PC-3 (cell line): Measurements from ENCODE around the gene C20orf141. TPM values are rescaled to one million over a fixed set of nuclear protein-coding genes. Genes with fewer than 3 reads are reported as not detected.

ENCODE experiments used
- ATAC-seq: fragments of 200-7000 bp; cut with Tn5 transposase; 2 replicates; pipeline ENCODE4 v1.9.1; 2020; ENCODE audit warnings: mild to moderate bottlenecking, moderate library complexity
- BruUV-seq: library from RNA; stranded (reverse); fragments of 400-500 nt; replicated peaks from 2 replicates; lab custom pipeline; 2021; lab: Mats Ljungman, UMichigan
- CTCF ChIA-PET: fragments of 300-600 bp; sonication (Branson Sonifier 250); formaldehyde crosslinking; loops from one replicate; lab custom pipeline; 2022; ENCODE audit warnings: antibody characterized with exemption; lab: Charles Lee
- POLR2A ChIA-PET: fragments of 300-600 bp; sonication (Branson Sonifier 250); formaldehyde crosslinking; loops from one replicate; lab custom pipeline; 2022; ENCODE audit warnings: antibody characterized with exemption; ENCODE audit not compliant: unreplicated experiment; lab: Charles Lee
- DNase-seq: peaks from one replicate; pipeline ENCODE4 v3.0.0-alpha.2; 2015
- H2AFZ ChIP-seq: fragments of 300-600 bp; sonication (generic); 2 replicates; pipeline ENCODE4 v1.6.0; 2016; ENCODE audit warnings: antibody characterized with exemption, low read length
- H3F3A ChIP-seq: fragments of 300-600 bp; sonication (generic); one replicate; pipeline ENCODE4 v1.6.0; 2017; ENCODE audit warnings: antibody characterized with exemption, low read length, control low read depth, mild to moderate bottlenecking; ENCODE audit not compliant: unreplicated experiment
- H3K27ac ChIP-seq: fragments of 300-600 bp; sonication (generic); 2 replicates; pipeline ENCODE4 v1.5.1; 2016; ENCODE audit warnings: mild to moderate bottlenecking, low read length
- H3K27me3 ChIP-seq: fragments of 300-600 bp; sonication (generic); 2 replicates; pipeline ENCODE4 v1.6.1; 2016; ENCODE audit warnings: low read length, mixed read lengths
- H3K36me3 ChIP-seq: fragments of 300-600 bp; sonication (generic); 2 replicates; pipeline ENCODE4 v1.6.1; 2016; ENCODE audit warnings: low read depth, mixed run types, low read length, mixed read lengths
- H3K4me1 ChIP-seq: fragments of 300-600 bp; sonication (generic); 2 replicates; pipeline ENCODE4 v1.5.1; 2016; ENCODE audit warnings: low read length; ENCODE audit not compliant: insufficient read depth
- H3K4me2 ChIP-seq: fragments of 300-600 bp; sonication (generic); 2 replicates; pipeline ENCODE4 v1.6.0; 2016; ENCODE audit warnings: low read length
- H3K4me3 ChIP-seq: fragments of 300-600 bp; sonication (generic); 2 replicates; pipeline ENCODE4 v1.5.1; 2016; ENCODE audit warnings: mild to moderate bottlenecking, low read length, mixed read lengths
- H3K79me2 ChIP-seq: fragments of 300-600 bp; sonication (generic); 2 replicates; pipeline ENCODE4 v1.6.1; 2017; ENCODE audit warnings: low read length, mixed read lengths
- H3K9ac ChIP-seq: fragments of 300-600 bp; sonication (generic); 2 replicates; pipeline ENCODE4 v1.6.0; 2016; ENCODE audit warnings: mild to moderate bottlenecking, low read length
- H3K9me2 ChIP-seq: fragments of 300-600 bp; sonication (generic); replicated peaks from 2 replicates; pipeline ENCODE4 v1.6.1; 2016; ENCODE audit warnings: mixed run types, low read length, mixed read lengths
- H3K9me3 ChIP-seq: fragments of 300-600 bp; sonication (generic); 2 replicates; pipeline ENCODE4 v1.6.1; 2016; ENCODE audit warnings: low read length, mixed read lengths
- H4K20me1 ChIP-seq: fragments of 300-600 bp; sonication (generic); 2 replicates; pipeline ENCODE4 v1.6.1; 2016; ENCODE audit warnings: low read length, mixed read lengths
- CTCF ChIP-seq: fragments of 300-600 bp; sonication (generic); conservative IDR thresholded peaks from 2 replicates; pipeline ENCODE4 v1.5.1; 2017; ENCODE audit warnings: antibody characterized with exemption, low read depth, mild to moderate bottlenecking, low read length
- EZH2 ChIP-seq: fragments of 300-600 bp; sonication (generic); IDR thresholded peaks from one replicate; pipeline ENCODE4 v1.6.1; 2017; ENCODE audit warnings: antibody characterized with exemption, mild to moderate bottlenecking, low read length; ENCODE audit not compliant: unreplicated experiment
- EZH2phosphoT487 ChIP-seq: fragments of 300-600 bp; sonication (generic); IDR thresholded peaks from 2 replicates; pipeline ENCODE4 v1.6.1; 2018; ENCODE audit warnings: mild to moderate bottlenecking, antibody characterized with exemption, low read length, borderline replicate concordance
- intact Hi-C: fragments of 100-400 bp; cut with micrococcal nuclease; formaldehyde crosslinking; loops from 2 replicates; pipeline ENCODE4 v1.9.0; 2023
- total RNA-seq: library from RNA; depleted of rRNA; stranded (reverse); fragments of >200 nt; gene quantifications from 2 replicates; pipeline ENCODE4 v1.2.3, GENCODE V29; 2014

C20orf141 gene
- total RNA-seq, 1 experiment from 2014 or later: not detected

GRCh38 chr20:2845607-2846006 is 30.8 kb downstream of the C20orf141 start:
- Histone ChIP-seq H3K4me3 (no peak overlapping the region), H3K9ac (no peak overlapping the region), H2AFZ (no peak overlapping the region), H3K4me2 (no peak overlapping the region), H3K36me3 (no peaks in the 10 kb centered on the region), H3K9me3 (no peaks in the 10 kb centered on the region), H3K9me2 (no peaks in the 10 kb centered on the region), H3K27me3 (no peaks in the 10 kb centered on the region), H3K27ac (no peak overlapping the region), H3F3A (no peaks in the 10 kb centered on the region), H3K79me2 (peaks cover 17% of the 10 kb centered on the region), H3K4me1 (peaks cover 5% of the 10 kb centered on the region; the same call in 1 of the 2 replicates), H4K20me1 (no peaks in the 10 kb centered on the region)
- intact Hi-C loops: no loop called here
- BruUV-seq: no TSS peak
- no peak for ATAC-seq
- POLR2A ChIA-PET: no interaction called here
- TF ChIP-seq EZH2 (no peak), CTCF (no peak), EZH2phosphoT487 (no peak)
- CTCF ChIA-PET: no interaction called here
- DNase-seq: no peak

GRCh38 chr20:2846698-2847097 is 31.9 kb downstream of the C20orf141 start:
- TF ChIP-seq EZH2phosphoT487: no peak
- TF ChIP-seq CTCF: no peak
- TF ChIP-seq EZH2: no peak
- DNase-seq (no peak), ATAC-seq (no peak)
- no peaks in the 10 kb centered on the region for H3F3A ChIP-seq
- H3K4me1 ChIP-seq: no peaks in the 10 kb centered on the region
- no peak overlapping the region for H3K4me3 ChIP-seq
- H3K4me2 ChIP-seq: no peak overlapping the region
- no peaks in the 10 kb centered on the region for H3K27me3 ChIP-seq
- H3K36me3 ChIP-seq: no peaks in the 10 kb centered on the region
- no peaks in the 10 kb centered on the region for H4K20me1 ChIP-seq
- H3K9me2 ChIP-seq: no peaks in the 10 kb centered on the region
- H3K79me2 ChIP-seq: peaks cover 8% of the 10 kb centered on the region
- POLR2A ChIA-PET: no interaction called here
- no TSS peak for BruUV-seq
- H3K9me3 ChIP-seq: no peaks in the 10 kb centered on the region
- H2AFZ ChIP-seq: no peak overlapping the region
- no peak overlapping the region for H3K9ac ChIP-seq
- intact Hi-C loops: no loop called here
- CTCF ChIA-PET: no interaction called here
- H3K27ac ChIP-seq: no peak overlapping the region

GRCh38 chr20:2847802-2848201 is 33.0 kb downstream of the C20orf141 start:
- Histone ChIP-seq H2AFZ (no peak overlapping the region), H3K4me2 (no peak overlapping the region), H3K27me3 (no peaks in the 10 kb centered on the region), H3K4me1 (no peaks in the 10 kb centered on the region), H3K9me3 (no peaks in the 10 kb centered on the region), H3K9ac (no peak overlapping the region), H3K4me3 (no peak overlapping the region), H3F3A (no peaks in the 10 kb centered on the region), H3K36me3 (no peaks in the 10 kb centered on the region), H4K20me1 (no peaks in the 10 kb centered on the region), H3K27ac (no peak overlapping the region), H3K79me2 (0 out of 2 replicates have a peak, but pooled peaks cover 4% of the 10 kb centered on the region), H3K9me2 (no peaks in the 10 kb centered on the region)
- no peak for TF ChIP-seq CTCF
- TF ChIP-seq EZH2: no peak
- TF ChIP-seq EZH2phosphoT487: no peak
- ChIA-PET CTCF (no interaction called here), POLR2A (no interaction called here)
- intact Hi-C loops: no loop called here
- no TSS peak for BruUV-seq
- ATAC-seq (no peak), DNase-seq (no peak)
